ENCODE results near the gene MEPCE.
A peak's percentile ranks its signal among the peaks of the same experiment; 100 is the strongest.

MEPCE gene

DNA sequence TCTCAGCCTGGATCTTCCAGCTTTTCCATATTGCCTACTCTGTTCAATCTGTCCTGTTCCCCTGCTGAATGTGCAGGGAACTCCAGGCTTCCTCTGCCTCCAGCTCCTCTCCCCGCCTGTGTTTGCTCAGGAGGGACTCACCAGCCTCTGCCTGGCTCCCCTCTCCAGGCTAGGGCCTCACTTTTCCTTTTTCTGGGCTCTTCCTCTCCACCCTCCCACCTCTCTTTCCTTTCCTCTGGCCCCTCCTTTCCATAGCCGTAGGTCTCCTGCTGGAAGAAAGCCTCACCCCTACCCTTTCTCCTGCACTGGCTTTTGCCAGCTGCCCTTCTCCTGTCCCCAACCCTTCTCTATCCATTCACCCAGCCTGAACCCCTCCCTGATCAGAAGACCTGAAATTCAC is 31.4 kb upstream of the MEPCE start:
- TF ChIP-seq, protein P1, sequence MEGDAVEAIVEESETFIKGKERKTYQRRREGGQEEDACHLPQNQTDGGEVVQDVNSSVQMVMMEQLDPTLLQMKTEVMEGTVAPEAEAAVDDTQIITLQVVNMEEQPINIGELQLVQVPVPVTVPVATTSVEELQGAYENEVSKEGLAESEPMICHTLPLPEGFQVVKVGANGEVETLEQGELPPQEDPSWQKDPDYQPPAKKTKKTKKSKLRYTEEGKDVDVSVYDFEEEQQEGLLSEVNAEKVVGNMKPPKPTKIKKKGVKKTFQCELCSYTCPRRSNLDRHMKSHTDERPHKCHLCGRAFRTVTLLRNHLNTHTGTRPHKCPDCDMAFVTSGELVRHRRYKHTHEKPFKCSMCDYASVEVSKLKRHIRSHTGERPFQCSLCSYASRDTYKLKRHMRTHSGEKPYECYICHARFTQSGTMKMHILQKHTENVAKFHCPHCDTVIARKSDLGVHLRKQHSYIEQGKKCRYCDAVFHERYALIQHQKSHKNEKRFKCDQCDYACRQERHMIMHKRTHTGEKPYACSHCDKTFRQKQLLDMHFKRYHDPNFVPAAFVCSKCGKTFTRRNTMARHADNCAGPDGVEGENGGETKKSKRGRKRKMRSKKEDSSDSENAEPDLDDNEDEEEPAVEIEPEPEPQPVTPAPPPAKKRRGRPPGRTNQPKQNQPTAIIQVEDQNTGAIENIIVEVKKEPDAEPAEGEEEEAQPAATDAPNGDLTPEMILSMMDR (conservative IDR thresholded peaks at IDR 0.05), result no peak
- no peak overlapping the region for H3K27ac ChIP-seq

DNA sequence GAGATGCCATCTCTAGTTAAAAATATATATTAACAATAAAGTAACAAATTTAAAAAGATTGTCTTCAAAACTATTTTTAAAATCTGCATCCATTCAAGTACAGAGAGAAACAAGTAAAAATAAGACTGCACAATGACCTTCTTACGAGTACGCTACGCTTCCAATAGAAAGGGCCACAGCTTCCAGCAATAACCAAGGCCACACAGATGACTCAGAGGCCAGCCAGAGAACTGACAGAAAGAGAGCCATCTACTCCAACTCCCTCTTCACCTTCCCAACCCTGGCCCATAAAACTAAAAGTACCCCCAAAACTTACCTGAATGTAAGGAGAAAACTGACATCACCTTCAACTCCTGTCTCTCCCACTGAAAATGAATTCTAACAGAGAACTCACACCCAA is 29.6 kb upstream of the MEPCE start:
- H3K27ac ChIP-seq, result no peak overlapping the region
- TF ChIP-seq, protein P1 (conservative IDR thresholded peaks at IDR 0.05), result no peak

GRCh38 chr7:100400656-100401055 is 29.0 kb upstream of the MEPCE start:
- TF ChIP-seq, protein P1 (conservative IDR thresholded peaks at IDR 0.05), result no peak

DNA sequence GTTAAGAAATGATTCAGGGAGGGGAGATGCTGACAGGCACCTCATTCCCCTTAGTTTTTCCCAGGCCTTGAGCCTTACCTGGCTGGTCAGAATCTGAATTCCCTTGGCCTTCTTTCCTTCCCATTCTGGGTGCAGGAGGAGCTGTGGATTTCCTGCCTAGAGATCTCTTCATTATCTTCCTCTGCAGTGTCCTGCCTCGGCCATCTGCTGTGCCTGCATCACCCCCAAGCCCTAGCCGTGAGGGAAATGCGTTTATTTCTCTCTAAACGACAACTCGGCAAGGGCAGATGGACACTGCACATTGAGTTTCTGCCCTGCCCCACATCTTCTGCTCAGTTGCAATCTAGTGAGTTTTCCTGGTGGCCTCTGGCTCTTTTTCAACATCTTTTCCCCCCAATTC is 27.8 kb upstream of the MEPCE start:
- no peak overlapping the region for H3K27ac ChIP-seq
- TF ChIP-seq, protein P1 (conservative IDR thresholded peaks at IDR 0.05), result no peak

More at GRCh38 chr7:100400656-100401055, 29.0 kb upstream of the MEPCE start:
- no peak overlapping the region for H3K27ac ChIP-seq

DNA sequence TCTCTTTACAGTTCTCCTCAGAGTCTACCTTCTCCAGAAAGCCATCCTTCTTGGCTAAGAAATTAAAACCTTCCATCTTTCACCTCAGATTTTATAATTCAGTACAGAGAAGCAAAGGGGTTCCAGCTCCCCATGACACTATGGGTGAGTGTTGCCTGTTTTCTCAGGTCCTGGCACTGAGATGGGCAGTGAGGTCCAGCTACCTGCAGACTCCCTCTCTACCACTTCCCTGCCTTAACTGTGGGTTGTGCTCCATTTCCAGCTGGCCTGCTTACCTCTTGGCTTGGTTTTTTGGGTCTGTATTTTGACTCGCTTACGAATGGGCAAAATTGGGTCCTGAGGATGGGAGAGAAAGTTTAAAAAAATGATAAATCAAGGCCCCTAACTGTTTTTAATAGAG is 27.4 kb upstream of the MEPCE start:
- H3K27ac ChIP-seq, result no peak overlapping the region
- TF ChIP-seq, protein P1 (conservative IDR thresholded peaks at IDR 0.05), result no peak

- TF ChIP-seq, protein P1 (conservative IDR thresholded peaks at IDR 0.05), result no peak
- no peak overlapping the region for H3K27ac ChIP-seq
These were observed 22.9 kb upstream of the MEPCE start for GRCh38 chr7:100406767-100407166.

DNA sequence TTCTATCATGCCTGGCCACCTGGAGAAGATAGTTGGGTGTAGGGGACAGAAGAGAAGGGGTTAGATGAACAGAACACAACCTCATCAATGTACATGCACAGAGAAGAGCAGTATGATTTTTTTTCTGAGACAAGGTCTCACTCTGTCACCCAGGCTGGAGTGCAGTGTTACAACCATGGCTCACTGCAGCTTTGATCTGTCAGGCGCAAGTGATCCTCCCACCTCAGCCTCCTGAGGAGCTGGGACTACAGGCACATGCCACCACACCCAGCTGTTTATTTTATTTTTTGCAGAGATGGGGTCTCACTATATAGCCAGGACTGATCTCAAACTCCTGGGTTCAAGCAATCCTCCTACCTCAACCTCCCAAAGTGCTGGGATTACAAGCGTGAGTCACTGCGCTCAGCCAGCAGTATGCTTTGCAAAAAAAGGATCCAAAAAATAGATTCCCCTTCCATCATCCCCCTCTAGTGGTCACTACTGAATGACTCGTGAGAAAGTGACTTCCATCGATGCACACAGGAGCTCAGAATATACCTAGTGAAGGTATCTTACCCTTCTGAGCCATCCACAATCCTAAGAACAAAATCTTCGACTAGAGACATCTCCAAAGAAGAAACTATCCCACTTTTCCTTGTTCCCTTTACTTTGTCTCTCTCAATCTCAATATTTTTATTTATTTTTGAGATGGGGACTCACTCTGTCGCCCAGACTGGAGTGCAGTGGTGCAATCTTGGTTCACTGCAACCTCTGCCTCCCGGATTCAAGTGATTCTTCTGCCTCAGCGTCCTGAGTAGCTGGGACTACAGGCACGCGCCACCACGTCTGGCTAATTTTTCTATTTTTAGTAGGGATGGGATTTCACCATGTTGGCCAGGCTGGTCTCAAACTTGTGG is 22.1 kb upstream of the MEPCE start:
- TF ChIP-seq, protein P1 (conservative IDR thresholded peaks at IDR 0.05), result peak; percentile 89
- H3K27ac ChIP-seq, result no peak overlapping the region
